SK-N-SH (cell line): ENCODE measurements around the gene CHST12. TPM values are rescaled to one million over a fixed set of nuclear protein-coding genes. Genes with fewer than 3 reads are reported as not detected.

Experiments
- CTCF ChIA-PET: fragments of 300-600, 350-600 bp; formaldehyde crosslinking; extraction: SDS; loops from one replicate; lab custom pipeline; 2021; lab: Yijun Ruan, JAX
- POLR2A ChIA-PET: fragments of 350-600 bp; sonication (Branson Sonifier 250); formaldehyde crosslinking; extraction: SDS; loops from one replicate; lab custom pipeline; 2020; ENCODE audit warnings: antibody characterized with exemption, inconsistent platforms; lab: Yijun Ruan, JAX
- DNase-seq: peaks from one replicate; pipeline ENCODE4 v3.0.0; 2012
- H2AFZ ChIP-seq: fragments of 200-600 bp; sonication (generic); 2 replicates; pipeline ENCODE4 v1.8.1; 2016; ENCODE audit warnings: antibody characterized with exemption, mild to moderate bottlenecking, low read depth
- H3F3A ChIP-seq: fragments of 200-600 bp; sonication (generic); replicated peaks from 2 replicates; pipeline ENCODE3; 2016; ENCODE audit warnings: antibody characterized with exemption, mild to moderate bottlenecking; ENCODE audit not compliant: insufficient read depth
- H3K27ac ChIP-seq, 2 experiments: fragments of 200-500 bp in 1 of 2; fragments of 200-600 bp in 1 of 2; sonication (Bioruptor generic) in 1 of 2; sonication (generic), shearing (Covaris generic) in 1 of 2; 2 replicates each; pipeline versions ENCODE4 v1.5.1 to v1.6.1; 2014 to 2016; ENCODE audit warnings: low read depth in 2 of 2, inconsistent platforms in 1 of 2, low read length in 1 of 2, mild to moderate bottlenecking in 1 of 2, mixed read lengths in 1 of 2
- H3K27me3 ChIP-seq: fragments of 200-600 bp; sonication (generic), shearing (Covaris generic); 2 replicates; pipeline ENCODE4 v1.6.1; 2016; ENCODE audit warnings: mixed run types; ENCODE audit not compliant: insufficient read depth
- H3K36me3 ChIP-seq, 2 experiments: fragments of 200-500 bp in 1 of 2; fragments of 200-600 bp in 1 of 2; sonication (Bioruptor generic) in 1 of 2; sonication (generic) in 1 of 2; replicated peaks in 1 of 2; 2 replicates each; pipeline versions ENCODE3 to v1.5.1; 2014 to 2016; ENCODE audit warnings: low read length in 1 of 2, mild to moderate bottlenecking in 1 of 2; ENCODE audit not compliant: insufficient read depth in 2 of 2, control insufficient read depth in 1 of 2
- H3K4me1 ChIP-seq, 2 experiments: fragments of 200-500 bp in 1 of 2; fragments of 200-600 bp in 1 of 2; sonication (Bioruptor generic) in 1 of 2; sonication (generic), shearing (Covaris generic) in 1 of 2; 2 replicates each; pipeline versions ENCODE4 v1.5.1 to v1.6.1; 2014 to 2016; ENCODE audit warnings: low read depth in 1 of 2, low read length in 1 of 2, mixed run types in 1 of 2; ENCODE audit not compliant: insufficient read depth in 2 of 2, control insufficient read depth in 1 of 2
- H3K4me2 ChIP-seq: fragments of 200-600 bp; sonication (generic), shearing (Covaris generic); 2 replicates; pipeline ENCODE4 v1.6.1; 2017; ENCODE audit warnings: mixed run types
- H3K4me3 ChIP-seq, 2 experiments: fragments of 200-500 bp in 1 of 2; fragments of 200-600 bp in 1 of 2; sonication (Bioruptor generic) in 1 of 2; sonication (generic), shearing (Covaris generic) in 1 of 2; 2 replicates each; pipeline versions ENCODE4 v1.5.1 to v1.8.1; 2014 to 2016; ENCODE audit warnings: low read depth in 2 of 2, inconsistent platforms in 1 of 2, low read length in 1 of 2, mild to moderate bottlenecking in 1 of 2, mixed read lengths in 1 of 2, moderate library complexity in 1 of 2
- H3K79me2 ChIP-seq: fragments of 200-600 bp; sonication (generic); 2 replicates; pipeline ENCODE4 v1.8.1; 2017; ENCODE audit warnings: mild to moderate bottlenecking; ENCODE audit not compliant: insufficient read depth
- H3K9ac ChIP-seq: fragments of 200-600 bp; sonication (generic); 2 replicates; pipeline ENCODE4 v1.6.1; 2017; ENCODE audit warnings: mixed run types
- H3K9me2 ChIP-seq: fragments of 200-600 bp; sonication (generic); 2 replicates; pipeline ENCODE4 v1.6.1; 2017; ENCODE audit warnings: mixed run types
- H3K9me3 ChIP-seq: fragments of 200-600 bp; sonication (generic); 2 replicates; pipeline ENCODE4 v1.6.1; 2017; ENCODE audit warnings: mixed run types, mild to moderate bottlenecking, moderate library complexity
- H4K20me1 ChIP-seq: fragments of 200-600 bp; sonication (generic); 2 replicates; pipeline ENCODE4 v1.6.1; 2017; ENCODE audit warnings: mild to moderate bottlenecking, mixed run types; ENCODE audit not compliant: insufficient read depth
- FOSL2 ChIP-seq: IDR thresholded peaks from 2 replicates; pipeline ENCODE4 v1.4.0; 2012; ENCODE audit warnings: low read depth, mild to moderate bottlenecking, moderate library complexity, borderline replicate concordance
- FOXM1 ChIP-seq: IDR thresholded peaks from 2 replicates; pipeline ENCODE4 v1.4.0; 2012; ENCODE audit warnings: low read depth, mild to moderate bottlenecking
- MEF2A ChIP-seq: IDR thresholded peaks from 2 replicates; pipeline ENCODE4 v1.4.0; 2012; ENCODE audit warnings: low read depth, borderline replicate concordance
- NRF1 ChIP-seq: IDR thresholded peaks from 2 replicates; pipeline ENCODE4 v1.6.1; 2012; ENCODE audit warnings: low read depth, mild to moderate bottlenecking, low read length
- POLR2AphosphoS5 ChIP-seq: IDR thresholded peaks from 2 replicates; pipeline ENCODE4 v1.6.1; 2012; ENCODE audit warnings: low read depth, low read length
- TCF12 ChIP-seq: IDR thresholded peaks from 2 replicates; pipeline ENCODE4 v1.4.0; 2012
- YY1 ChIP-seq: IDR thresholded peaks from 2 replicates; pipeline ENCODE4 v1.4.0; 2012; ENCODE audit warnings: low read depth, mild to moderate bottlenecking
- WGBS: methylation state at CpG from one replicate; pipeline ENCODE4 v1.1.6; 2017; ENCODE audit warnings: low lambda C conversion rate; 5-methylcytosine and 5-hydroxymethylcytosine counted together
- polyA plus RNA-seq, 3 experiments: library from polyadenylated mRNA; depleted of rRNA; stranded (reverse); fragments of >200 nt; gene quantifications; 2 replicates each; pipeline ENCODE4 v1.2.3, GENCODE V29; 2012
- TF ChIP-seq, protein P1 (sequence below): IDR thresholded peaks from 2 replicates; pipeline ENCODE4 v1.6.1; 2012; ENCODE audit warnings: mild to moderate bottlenecking, low read depth, low read length, moderate library complexity
- TF ChIP-seq, protein P2 (sequence below): fragments of 150-350 bp; IDR thresholded peaks from 2 replicates; pipeline ENCODE4 v1.6.1; 2016; ENCODE audit warnings: mild to moderate bottlenecking, low read depth, low read length
- TF ChIP-seq, protein P3 (sequence below): fragments of 150-350 bp; IDR thresholded peaks from 2 replicates; pipeline ENCODE4 v1.6.1; 2017; ENCODE audit warnings: antibody characterized with exemption, low read length, low read depth, borderline replicate concordance

Gene CHST12
- polyA plus RNA-seq, 1 of the 3 experiments (the other 2 are of a cell fraction) = 32.7 TPM

DNA sequence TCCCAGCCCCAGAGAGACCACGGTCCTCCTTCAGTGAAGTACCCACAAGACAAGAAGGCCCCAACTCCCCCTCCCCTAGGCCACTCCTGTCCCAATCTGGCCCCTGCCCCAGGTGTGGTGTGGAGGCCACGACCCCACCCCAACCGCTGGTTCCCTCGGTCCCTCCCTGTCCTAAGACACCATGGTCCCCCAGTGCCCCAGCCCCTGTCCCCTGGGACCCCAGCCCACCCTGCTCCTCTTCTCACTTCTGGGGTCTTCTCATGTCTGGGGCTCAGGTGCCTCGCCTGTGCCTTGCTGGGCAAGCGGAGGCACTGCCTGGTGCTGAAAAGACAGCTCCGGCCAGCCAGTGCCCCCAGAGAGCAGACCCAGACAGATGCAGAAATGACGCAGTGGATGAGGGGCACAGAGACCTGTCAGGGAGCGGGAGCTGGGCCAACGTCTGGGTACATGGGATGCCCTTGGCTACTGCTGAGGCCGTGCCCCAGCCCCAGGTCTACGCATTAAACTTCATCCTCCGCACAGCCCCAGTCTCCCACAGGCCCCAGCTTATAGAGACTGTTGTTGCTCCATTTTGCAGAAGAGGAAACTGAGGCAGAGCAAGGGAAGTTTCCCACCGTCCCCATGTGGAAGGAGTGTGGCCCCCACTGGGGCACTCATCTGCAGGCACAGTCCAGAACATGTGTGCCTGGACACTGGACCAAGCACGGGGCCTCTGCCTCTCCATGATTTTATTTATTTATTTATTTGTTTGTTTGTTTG lies 58.0 kb downstream of the CHST12 start:
- ChIA-PET CTCF (interaction anchor here (4.5 to 13.9 kb wide), 2 partner anchors 8 to 12 kb away, joined by 35 to 270 read pairs; no protein-coding TSS in a partner anchor), POLR2A (no interaction called here)
- H3K9ac ChIP-seq = no peak overlapping the region
- no peaks in the 10 kb centered on the region for H3K4me1 ChIP-seq
- no peak overlapping the region for H3K27ac ChIP-seq
- no peaks in the 10 kb centered on the region for H3F3A ChIP-seq
- H3K4me3 ChIP-seq = no peak overlapping the region
- H3K9me2 ChIP-seq = no peaks in the 10 kb centered on the region
- no peaks in the 10 kb centered on the region for H3K27me3 ChIP-seq
- DNase-seq = peak; percentile 35
- H3K9me3 ChIP-seq = no peaks in the 10 kb centered on the region
- no peaks in the 10 kb centered on the region for H3K36me3 ChIP-seq
- H2AFZ ChIP-seq = no peak overlapping the region
- H4K20me1 ChIP-seq = no peaks in the 10 kb centered on the region
- TF ChIP-seq, protein P1, sequence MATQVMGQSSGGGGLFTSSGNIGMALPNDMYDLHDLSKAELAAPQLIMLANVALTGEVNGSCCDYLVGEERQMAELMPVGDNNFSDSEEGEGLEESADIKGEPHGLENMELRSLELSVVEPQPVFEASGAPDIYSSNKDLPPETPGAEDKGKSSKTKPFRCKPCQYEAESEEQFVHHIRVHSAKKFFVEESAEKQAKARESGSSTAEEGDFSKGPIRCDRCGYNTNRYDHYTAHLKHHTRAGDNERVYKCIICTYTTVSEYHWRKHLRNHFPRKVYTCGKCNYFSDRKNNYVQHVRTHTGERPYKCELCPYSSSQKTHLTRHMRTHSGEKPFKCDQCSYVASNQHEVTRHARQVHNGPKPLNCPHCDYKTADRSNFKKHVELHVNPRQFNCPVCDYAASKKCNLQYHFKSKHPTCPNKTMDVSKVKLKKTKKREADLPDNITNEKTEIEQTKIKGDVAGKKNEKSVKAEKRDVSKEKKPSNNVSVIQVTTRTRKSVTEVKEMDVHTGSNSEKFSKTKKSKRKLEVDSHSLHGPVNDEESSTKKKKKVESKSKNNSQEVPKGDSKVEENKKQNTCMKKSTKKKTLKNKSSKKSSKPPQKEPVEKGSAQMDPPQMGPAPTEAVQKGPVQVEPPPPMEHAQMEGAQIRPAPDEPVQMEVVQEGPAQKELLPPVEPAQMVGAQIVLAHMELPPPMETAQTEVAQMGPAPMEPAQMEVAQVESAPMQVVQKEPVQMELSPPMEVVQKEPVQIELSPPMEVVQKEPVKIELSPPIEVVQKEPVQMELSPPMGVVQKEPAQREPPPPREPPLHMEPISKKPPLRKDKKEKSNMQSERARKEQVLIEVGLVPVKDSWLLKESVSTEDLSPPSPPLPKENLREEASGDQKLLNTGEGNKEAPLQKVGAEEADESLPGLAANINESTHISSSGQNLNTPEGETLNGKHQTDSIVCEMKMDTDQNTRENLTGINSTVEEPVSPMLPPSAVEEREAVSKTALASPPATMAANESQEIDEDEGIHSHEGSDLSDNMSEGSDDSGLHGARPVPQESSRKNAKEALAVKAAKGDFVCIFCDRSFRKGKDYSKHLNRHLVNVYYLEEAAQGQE = peak; percentile 84
- no peak for TF ChIP-seq MEF2A
- no peaks in the 10 kb centered on the region for H3K79me2 ChIP-seq
- H3K4me2 ChIP-seq = no peak overlapping the region
- 79% methylated on average over 15 of the region's 15 CpGs for WGBS

DNA sequence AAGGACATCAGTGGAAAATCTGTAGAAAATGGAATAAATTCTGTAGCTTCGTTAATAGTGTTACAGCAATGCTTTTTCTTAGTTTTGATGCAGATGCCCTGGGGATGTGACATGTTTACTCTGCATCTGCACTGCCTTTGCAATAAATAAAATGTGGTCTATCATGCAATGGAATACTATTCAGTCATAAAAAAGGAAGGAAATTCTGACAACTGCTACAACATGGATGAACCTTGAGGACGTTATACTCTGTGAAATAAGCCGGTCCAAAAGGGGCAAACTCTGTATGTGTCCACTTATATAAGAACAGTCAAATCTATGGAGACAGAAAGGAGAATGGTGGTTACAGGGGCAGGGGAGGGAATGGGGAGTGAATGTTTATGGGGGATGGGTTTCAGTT lies 59.3 kb downstream of the CHST12 start:
- DNase-seq = no peak
- Histone ChIP-seq H3K4me2 (no peak overlapping the region), H2AFZ (no peak overlapping the region), H3K4me3 (no peak overlapping the region), H3K27ac (no peak overlapping the region), H3K9me2 (no peaks in the 10 kb centered on the region), H3K9ac (no peak overlapping the region), H3K27me3 (no peaks in the 10 kb centered on the region), H3K36me3 (no peaks in the 10 kb centered on the region), H3K9me3 (no peaks in the 10 kb centered on the region), H3K4me1 (no peaks in the 10 kb centered on the region), H3K79me2 (no peaks in the 10 kb centered on the region), H4K20me1 (no peaks in the 10 kb centered on the region)
- CTCF ChIA-PET = interaction anchor here (13.9 kb wide), 1 partner anchor 13 kb away, joined by 270 read pairs; no protein-coding TSS in a partner anchor
- 40% methylated on average over 3 of the region's 3 CpGs for WGBS
- POLR2A ChIA-PET = no interaction called here
- no peak for TF ChIP-seq FOSL2
- TF ChIP-seq, all 33 proteins: peak for 0
- H3F3A ChIP-seq = no peaks in the 10 kb centered on the region

DNA sequence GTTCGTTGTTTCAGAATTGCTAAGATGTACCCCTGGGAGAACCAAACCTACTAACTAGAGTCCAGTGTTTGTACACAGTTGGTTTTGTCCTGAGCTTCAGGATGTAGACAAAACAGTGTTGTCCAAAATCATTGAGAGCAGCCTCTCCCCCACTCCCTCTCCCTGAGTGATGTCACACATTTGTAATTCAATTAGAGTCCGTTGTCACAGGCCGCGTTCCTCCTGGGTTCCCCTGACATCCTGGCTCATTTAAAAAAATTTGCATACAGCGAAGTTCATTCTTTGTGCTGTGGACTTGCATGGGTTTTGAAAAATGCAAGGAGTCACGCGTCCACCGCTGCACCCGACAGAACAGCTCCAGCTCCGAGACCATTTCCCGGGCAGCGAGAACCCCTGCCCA lies 62.5 kb downstream of the CHST12 start:
- 0 out of 4 replicates have a peak, but pooled peaks cover 0 to under 1% of the 10 kb centered on the region in 2 experiments for H3K4me1 ChIP-seq
- DNase-seq = peak; percentile 40
- H3K9me3 ChIP-seq = no peaks in the 10 kb centered on the region
- H3K4me2 ChIP-seq = no peak overlapping the region
- no peaks in the 10 kb centered on the region for H3K9me2 ChIP-seq
- H3K36me3 ChIP-seq = no peaks in the 10 kb centered on the region
- H3K27me3 ChIP-seq = no peaks in the 10 kb centered on the region
- H3F3A ChIP-seq = peaks cover 7% of the 10 kb centered on the region
- ChIA-PET CTCF (interaction anchor here (1.4 to 13.9 kb wide), 2 partner anchors 16 to 102 kb away, joined by 3 to 270 read pairs; no protein-coding TSS in a partner anchor), POLR2A (no interaction called here)
- H3K79me2 ChIP-seq = no peaks in the 10 kb centered on the region
- no peak overlapping the region for H2AFZ ChIP-seq
- H3K27ac ChIP-seq = no peak overlapping the region
- no peak overlapping the region for H3K4me3 ChIP-seq
- WGBS = 80% methylated on average over 12 of the region's 12 CpGs
- H3K9ac ChIP-seq = no peak overlapping the region
- no peaks in the 10 kb centered on the region for H4K20me1 ChIP-seq
- TF ChIP-seq MEF2A (no peak), YY1 (no peak), FOSL2 (no peak), FOXM1 (no peak), POLR2AphosphoS5 (no peak), TCF12 (no peak), NRF1 (no peak)
- TF ChIP-seq, protein P2, sequence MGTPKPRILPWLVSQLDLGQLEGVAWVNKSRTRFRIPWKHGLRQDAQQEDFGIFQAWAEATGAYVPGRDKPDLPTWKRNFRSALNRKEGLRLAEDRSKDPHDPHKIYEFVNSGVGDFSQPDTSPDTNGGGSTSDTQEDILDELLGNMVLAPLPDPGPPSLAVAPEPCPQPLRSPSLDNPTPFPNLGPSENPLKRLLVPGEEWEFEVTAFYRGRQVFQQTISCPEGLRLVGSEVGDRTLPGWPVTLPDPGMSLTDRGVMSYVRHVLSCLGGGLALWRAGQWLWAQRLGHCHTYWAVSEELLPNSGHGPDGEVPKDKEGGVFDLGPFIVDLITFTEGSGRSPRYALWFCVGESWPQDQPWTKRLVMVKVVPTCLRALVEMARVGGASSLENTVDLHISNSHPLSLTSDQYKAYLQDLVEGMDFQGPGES = no peak
- TF ChIP-seq, protein P3, sequence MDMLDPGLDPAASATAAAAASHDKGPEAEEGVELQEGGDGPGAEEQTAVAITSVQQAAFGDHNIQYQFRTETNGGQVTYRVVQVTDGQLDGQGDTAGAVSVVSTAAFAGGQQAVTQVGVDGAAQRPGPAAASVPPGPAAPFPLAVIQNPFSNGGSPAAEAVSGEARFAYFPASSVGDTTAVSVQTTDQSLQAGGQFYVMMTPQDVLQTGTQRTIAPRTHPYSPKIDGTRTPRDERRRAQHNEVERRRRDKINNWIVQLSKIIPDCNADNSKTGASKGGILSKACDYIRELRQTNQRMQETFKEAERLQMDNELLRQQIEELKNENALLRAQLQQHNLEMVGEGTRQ = no peak
